VCaP (cell line): ENCODE measurements around the gene KARS1.

Experiments used
- H3K27ac ChIP-seq: fragments of 450-650 bp; 2 replicates; pipeline ENCODE4 v1.5.1; 2017
- TF ChIP-seq, protein P1 (sequence below): fragments of 450-650 bp; conservative IDR thresholded peaks from 2 replicates; pipeline ENCODE4 v1.5.1; 2017; ENCODE audit warnings: mild to moderate bottlenecking, moderate library complexity

KARS1 gene

DNA sequence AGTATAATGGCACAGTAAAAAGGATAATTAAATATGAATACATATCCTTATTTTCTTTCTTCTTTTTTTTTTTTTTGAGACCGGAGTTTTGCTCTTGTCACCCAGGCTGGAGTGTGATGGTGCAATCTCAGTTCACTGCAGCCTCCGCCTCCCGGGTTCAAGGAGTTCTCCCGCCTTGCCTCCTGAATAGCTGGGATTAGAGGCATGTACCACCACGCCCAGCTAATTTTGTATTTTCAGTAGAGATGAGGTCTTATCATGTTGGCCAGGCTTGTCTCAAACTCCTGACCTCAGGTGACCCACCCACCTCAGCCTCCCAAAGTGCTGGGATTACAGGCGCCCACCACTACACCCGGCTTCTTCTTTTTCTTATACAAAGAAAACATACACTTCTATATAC, 69.3 kb downstream of the KARS1 start:
- H3K27ac ChIP-seq, result no peak overlapping the region
- TF ChIP-seq, protein P1, sequence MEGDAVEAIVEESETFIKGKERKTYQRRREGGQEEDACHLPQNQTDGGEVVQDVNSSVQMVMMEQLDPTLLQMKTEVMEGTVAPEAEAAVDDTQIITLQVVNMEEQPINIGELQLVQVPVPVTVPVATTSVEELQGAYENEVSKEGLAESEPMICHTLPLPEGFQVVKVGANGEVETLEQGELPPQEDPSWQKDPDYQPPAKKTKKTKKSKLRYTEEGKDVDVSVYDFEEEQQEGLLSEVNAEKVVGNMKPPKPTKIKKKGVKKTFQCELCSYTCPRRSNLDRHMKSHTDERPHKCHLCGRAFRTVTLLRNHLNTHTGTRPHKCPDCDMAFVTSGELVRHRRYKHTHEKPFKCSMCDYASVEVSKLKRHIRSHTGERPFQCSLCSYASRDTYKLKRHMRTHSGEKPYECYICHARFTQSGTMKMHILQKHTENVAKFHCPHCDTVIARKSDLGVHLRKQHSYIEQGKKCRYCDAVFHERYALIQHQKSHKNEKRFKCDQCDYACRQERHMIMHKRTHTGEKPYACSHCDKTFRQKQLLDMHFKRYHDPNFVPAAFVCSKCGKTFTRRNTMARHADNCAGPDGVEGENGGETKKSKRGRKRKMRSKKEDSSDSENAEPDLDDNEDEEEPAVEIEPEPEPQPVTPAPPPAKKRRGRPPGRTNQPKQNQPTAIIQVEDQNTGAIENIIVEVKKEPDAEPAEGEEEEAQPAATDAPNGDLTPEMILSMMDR, result no peak
